ENCODE measurements around the gene METRNL.

The METRNL gene

DNA sequence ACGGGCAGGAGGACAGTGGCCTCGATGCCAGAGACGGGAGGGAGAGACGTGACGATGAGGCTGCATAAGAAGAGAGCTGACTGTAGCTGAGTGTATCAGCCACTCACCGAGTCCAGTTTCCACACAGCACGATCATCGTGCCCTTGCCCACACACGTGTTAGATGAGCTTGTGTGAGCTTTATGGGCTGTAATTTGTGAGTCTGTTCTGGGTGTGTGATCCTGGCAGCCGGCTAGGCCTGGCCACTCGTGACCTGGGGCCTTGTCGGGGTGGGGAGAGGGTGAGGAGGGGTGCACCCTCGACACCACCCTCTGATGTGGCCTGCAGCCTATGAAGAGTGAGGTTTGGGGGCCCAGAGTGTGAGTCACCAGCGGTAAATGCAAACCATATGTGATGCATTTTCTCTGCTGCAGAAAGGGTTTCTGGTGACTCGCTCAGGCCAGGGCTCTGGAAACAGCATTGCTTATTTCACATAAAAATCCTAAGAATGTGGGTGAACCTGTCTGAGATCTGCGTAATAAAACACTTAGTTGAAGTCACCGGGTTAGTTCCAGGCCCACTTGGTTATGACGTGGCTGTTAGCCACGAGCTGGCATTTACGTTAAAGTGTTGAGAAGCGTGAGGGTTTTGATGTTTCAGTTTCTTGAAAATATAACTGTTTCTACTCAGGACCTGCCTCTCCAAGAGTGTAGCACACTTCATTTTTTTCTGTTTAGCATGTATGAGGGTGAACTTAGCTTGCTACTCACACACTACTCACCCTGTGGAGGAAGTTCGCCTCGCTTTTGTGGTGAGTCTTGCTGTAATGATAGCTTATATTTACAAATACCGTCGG lies 4.2 kb downstream of the METRNL start:
- in situ Hi-C loops (cut with MboI; ENCODE audit: low sequenced_read_pairs) = no loop called here
- peaks cover 3% of the 10 kb centered on the region for H3K36me3 ChIP-seq (replicated peaks)
- no peaks in the 10 kb centered on the region for H3K9me3 ChIP-seq
- DNase-seq (ENCODE audit: low spot score in 2 of 2) = no peak
- H3K4me1 ChIP-seq = 0 out of 2 replicates have a peak, but pooled peaks cover 2% of the 10 kb centered on the region
- H3K4me3 ChIP-seq = no peak overlapping the region
- H3K27me3 ChIP-seq (ENCODE audit: low read depth) = no peaks in the 10 kb centered on the region

DNA sequence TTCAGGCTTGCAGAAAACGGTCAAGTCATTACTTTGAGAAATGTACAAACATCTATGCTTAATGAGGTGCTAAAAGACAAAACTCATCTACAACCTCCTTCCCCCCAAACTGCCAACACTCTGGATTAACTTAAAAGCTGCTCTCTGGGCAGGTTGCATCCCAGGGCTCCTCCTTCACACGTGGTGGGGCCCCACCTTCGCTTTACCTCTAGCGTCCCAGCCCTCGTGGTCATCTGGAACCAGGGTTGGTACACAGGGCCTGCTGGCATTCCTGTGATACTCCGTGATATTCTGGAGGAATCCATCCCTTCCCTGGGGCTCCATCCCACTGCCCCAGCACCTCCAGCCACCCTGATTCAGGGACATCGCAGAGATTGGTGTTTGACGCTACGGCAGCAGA lies 4.8 kb downstream of the METRNL start:
- in situ Hi-C loops (cut with MboI; ENCODE audit: low sequenced_read_pairs) = no loop called here
- DNase-seq (ENCODE audit: low spot score in 2 of 2) = no peak
- Histone ChIP-seq H3K27me3 (ENCODE audit: low read depth) (no peaks in the 10 kb centered on the region), H3K4me1 (0 out of 2 replicates have a peak, but pooled peaks cover 2% of the 10 kb centered on the region), H3K4me3 (no peak overlapping the region), H3K36me3 (replicated peaks) (peaks cover 3% of the 10 kb centered on the region), H3K9me3 (no peaks in the 10 kb centered on the region)

DNA sequence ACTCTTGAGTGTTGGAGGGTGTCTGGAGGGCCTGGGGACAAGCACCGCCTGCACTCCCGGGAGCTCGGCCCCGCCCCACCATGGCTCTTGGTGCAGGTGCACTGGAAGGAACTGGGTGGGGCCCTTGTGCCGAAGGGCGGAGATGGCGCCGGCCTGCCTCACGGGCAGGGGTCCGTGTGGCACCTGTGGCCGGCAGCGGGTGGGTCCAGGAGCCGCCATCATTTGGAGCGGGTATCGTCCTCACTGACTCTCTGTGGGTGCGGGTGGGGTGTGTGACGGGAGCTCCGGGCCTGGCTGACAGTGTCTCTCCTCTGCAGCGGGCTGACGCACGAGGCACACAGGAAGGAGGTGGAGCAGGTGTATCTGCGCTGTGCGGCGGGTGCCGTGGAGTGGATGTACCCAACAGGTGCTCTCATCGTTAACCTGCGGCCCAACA lies 5.2 kb downstream of the METRNL start:
- peaks cover 3% of the 10 kb centered on the region for H3K36me3 ChIP-seq (replicated peaks)
- H3K9me3 ChIP-seq = no peaks in the 10 kb centered on the region
- H3K27me3 ChIP-seq (ENCODE audit: low read depth) = no peaks in the 10 kb centered on the region
- in situ Hi-C loops (cut with MboI; ENCODE audit: low sequenced_read_pairs) = no loop called here
- H3K4me3 ChIP-seq = no peak overlapping the region
- 0 out of 2 replicates have a peak, but pooled peaks cover 2% of the 10 kb centered on the region for H3K4me1 ChIP-seq
- no peak for DNase-seq (ENCODE audit: low spot score in 2 of 2)

DNA sequence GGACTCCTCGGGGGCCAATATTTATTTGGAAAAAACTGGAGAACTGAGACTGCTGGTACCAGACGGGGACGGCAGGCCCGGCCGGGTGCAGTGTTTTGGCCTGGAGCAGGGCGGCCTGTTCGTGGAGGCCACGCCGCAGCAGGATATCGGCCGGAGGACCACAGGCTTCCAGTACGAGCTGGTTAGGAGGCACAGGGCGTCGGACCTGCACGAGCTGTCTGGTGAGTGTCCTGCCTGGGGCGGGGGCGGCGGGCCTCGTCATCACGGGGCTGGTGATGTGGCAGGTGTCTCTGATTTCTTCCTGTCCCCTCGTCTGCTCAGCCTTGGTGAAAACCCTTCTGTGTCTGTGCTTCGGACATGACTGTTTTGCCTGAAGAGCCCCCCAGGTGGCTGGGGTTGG lies 5.7 kb downstream of the METRNL start:
- Histone ChIP-seq H3K9me3 (no peaks in the 10 kb centered on the region), H3K4me1 (0 out of 2 replicates have a peak, but pooled peaks cover 2% of the 10 kb centered on the region), H3K27me3 (ENCODE audit: low read depth) (no peaks in the 10 kb centered on the region), H3K36me3 (replicated peaks) (peaks cover 3% of the 10 kb centered on the region), H3K4me3 (no peak overlapping the region)
- DNase-seq (ENCODE audit: low spot score in 2 of 2) = no peak
- in situ Hi-C loops (cut with MboI; ENCODE audit: low sequenced_read_pairs) = no loop called here

DNA sequence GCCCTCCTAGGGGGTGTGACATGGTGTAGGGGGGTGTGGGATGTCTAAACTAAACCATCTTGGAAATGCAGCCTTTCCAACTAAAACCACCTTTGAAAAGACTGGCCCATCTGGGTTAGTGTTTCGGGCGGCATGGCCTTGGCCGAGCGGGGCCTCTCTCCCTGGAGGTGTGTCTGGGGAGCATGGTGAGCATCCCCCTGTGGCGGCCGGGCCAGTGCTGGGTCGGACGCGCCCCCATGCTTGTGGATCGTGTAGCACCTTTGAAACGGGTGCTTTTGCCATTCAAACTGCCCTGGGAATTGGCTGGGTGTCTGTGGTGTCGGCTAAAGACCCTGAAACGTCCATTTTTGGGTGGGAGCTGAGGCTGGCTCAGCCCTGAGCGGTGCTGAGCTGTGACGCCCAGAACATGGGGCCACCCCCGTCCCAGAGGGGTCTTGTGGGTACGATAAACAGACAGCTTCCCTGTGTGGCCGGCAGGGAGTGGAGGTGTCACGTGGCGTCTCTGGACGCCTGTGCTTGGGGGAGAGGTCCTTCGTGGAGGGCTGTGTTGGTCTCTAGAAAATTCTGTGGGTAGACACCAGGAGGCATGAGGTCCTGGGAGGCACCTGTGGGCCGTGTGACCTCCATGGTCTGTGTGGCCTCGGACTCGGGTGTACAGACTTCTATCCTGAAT lies 6.3 kb downstream of the METRNL start:
- H3K9me3 ChIP-seq = no peaks in the 10 kb centered on the region
- peaks cover 3% of the 10 kb centered on the region for H3K36me3 ChIP-seq (replicated peaks)
- H3K4me1 ChIP-seq = 0 out of 2 replicates have a peak, but pooled peaks cover 2% of the 10 kb centered on the region
- no peaks in the 10 kb centered on the region for H3K27me3 ChIP-seq (ENCODE audit: low read depth)
- H3K4me3 ChIP-seq = no peak overlapping the region
- DNase-seq (ENCODE audit: low spot score in 2 of 2) = no peak
- in situ Hi-C loops (cut with MboI; ENCODE audit: low sequenced_read_pairs) = no loop called here

DNA sequence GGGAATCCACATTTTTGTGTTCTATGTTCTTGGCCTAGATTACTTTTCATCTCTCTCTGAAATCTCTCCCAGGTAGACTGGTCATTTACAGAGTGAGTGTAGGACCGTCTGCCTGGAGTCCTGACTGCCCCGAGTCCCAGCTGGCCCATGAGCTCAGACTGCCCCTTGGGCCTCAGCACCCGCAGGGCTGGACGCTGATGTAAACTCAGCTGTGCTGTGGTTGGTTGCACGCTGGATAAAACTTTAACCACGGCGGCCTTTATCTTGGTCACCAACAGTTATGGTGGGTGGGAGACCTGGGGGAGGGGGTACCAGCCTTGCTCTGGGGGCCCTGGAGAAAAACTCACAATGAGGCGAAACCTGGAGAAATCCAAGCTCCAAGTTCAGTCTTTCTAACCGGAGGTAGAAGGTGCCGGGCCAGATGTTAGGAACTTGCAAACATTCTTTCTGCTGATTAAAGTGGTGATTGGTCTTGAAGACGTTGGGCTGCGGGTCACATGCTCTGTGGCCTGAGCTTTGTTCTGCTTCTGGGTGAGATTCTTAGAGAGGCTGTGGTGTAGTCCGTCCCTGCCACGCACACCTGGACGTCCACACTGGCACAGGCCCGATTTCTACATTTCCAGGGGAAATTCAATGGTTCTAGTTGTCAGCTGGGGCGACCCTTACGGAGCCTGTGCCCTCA lies 6.9 kb downstream of the METRNL start:
- Histone ChIP-seq H3K4me3 (no peak overlapping the region), H3K4me1 (0 out of 2 replicates have a peak, but pooled peaks cover 2% of the 10 kb centered on the region), H3K36me3 (replicated peaks) (peaks cover 3% of the 10 kb centered on the region), H3K9me3 (no peaks in the 10 kb centered on the region), H3K27me3 (ENCODE audit: low read depth) (no peaks in the 10 kb centered on the region)
- in situ Hi-C loops (cut with MboI; ENCODE audit: low sequenced_read_pairs) = no loop called here
- DNase-seq (ENCODE audit: low spot score in 2 of 2) = no peak

DNA sequence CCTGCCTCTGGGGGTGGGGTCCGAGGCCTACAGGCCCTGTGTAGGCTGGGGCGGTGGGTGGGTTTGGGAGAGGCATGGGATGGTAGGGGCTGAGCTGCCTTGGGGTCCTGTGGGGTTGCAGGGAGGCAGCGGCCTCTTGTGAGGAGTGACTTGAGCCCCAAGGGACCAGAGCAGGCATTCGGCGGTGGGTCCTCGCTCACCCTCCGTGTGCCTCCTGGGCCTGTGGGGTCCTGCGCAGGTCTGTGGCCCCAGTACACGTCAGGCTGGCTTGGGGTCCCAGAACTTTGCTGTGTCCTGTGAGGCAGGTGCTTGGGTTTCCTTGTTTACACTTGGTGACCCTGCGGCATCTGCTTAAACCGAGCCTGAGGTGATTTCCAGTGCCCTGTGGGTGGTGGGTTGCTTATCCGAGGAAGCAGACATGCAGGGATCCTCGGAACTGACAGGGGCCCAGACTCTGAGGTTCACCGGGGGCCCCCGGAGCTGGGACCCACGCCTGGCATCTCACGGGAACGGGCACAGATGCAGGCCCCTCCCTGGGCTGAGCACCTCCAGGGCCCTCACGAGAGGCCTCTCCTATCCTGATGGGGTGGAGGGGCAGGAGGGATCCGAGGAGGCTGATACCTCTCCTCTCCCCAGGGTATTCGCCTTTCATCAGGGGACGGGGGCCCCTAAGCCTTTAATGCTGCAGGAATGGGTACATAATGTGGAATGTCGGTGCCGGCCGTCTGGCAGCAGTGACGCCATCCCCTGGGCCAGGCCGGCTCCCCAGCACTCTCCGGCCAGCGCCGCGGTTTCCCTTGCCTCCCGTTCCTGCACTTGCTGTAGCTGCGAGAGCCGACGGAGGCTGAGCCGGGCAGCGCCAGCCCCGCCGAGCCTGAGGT lies 7.7 kb downstream of the METRNL start:
- no peaks in the 10 kb centered on the region for H3K4me1 ChIP-seq
- H3K36me3 ChIP-seq (replicated peaks) = peaks cover 3% of the 10 kb centered on the region; the same call in 1 of the 2 replicates
- in situ Hi-C loops (cut with MboI; ENCODE audit: low sequenced_read_pairs) = no loop called here
- no peak overlapping the region for H3K4me3 ChIP-seq
- DNase-seq (ENCODE audit: low spot score in 2 of 2) = no peak
- no peaks in the 10 kb centered on the region for H3K9me3 ChIP-seq
- no peaks in the 10 kb centered on the region for H3K27me3 ChIP-seq (ENCODE audit: low read depth)

DNA sequence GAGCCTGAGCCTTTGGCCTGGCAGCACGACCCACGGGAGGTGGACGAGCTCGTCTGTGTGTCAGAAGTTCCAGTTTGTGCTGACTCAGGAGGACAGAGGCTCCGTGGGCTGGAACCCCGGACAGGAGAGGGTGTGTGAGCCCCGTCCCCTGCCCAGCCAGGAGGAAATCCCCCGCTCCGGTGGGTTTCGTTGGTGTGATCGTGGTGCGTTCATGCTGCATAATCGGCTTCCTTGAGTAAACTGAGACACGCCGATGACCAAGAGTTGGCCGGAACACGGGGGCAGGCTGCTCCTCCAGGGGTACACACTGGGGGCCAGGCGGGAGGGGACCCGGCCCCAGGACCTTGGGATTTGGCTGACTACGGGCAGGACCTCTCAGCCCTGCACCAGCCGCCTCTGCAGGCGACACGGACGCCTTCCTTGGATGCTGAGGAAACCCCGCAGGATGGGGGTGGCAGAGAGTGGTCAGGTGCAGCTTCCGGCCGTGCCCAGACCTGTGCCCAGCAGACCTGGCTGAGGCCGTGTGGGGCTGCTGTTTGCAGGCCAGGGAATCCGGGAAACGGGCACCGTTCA lies 8.5 kb downstream of the METRNL start:
- Histone ChIP-seq H3K4me3 (no peak overlapping the region), H3K4me1 (no peaks in the 10 kb centered on the region), H3K36me3 (replicated peaks) (peaks cover 3% of the 10 kb centered on the region; the same call in 1 of the 2 replicates), H3K9me3 (no peaks in the 10 kb centered on the region), H3K27me3 (ENCODE audit: low read depth) (no peaks in the 10 kb centered on the region)
- in situ Hi-C loops (cut with MboI; ENCODE audit: low sequenced_read_pairs) = no loop called here
- DNase-seq (ENCODE audit: low spot score in 2 of 2) = no peak

DNA sequence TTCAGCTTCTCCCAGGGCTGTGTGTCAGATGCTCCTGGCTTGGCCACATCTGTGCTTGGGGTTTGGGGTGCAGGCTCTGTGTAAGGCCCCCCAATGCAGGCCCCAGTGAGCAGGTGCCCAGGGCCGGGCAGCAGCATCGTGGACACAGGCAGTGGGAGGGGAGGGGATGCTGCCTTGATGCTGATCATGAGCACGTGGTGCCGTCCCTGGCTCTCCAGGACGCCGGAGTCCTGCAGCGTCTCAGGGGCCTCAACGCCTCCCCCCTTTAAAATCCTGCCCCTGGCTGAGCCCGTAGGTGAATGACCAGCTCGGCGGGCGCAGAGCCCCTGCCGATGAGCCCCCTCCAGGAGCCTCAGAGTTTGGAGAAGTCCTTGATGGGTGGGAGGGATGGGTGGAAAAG lies 9.0 kb downstream of the METRNL start:
- H3K4me3 ChIP-seq = no peak overlapping the region
- H3K9me3 ChIP-seq = no peaks in the 10 kb centered on the region
- in situ Hi-C loops (cut with MboI; ENCODE audit: low sequenced_read_pairs) = no loop called here
- H3K36me3 ChIP-seq (replicated peaks) = peaks cover 3% of the 10 kb centered on the region; the same call in 1 of the 2 replicates
- H3K27me3 ChIP-seq (ENCODE audit: low read depth) = no peaks in the 10 kb centered on the region
- no peak for DNase-seq (ENCODE audit: low spot score in 2 of 2)
- H3K4me1 ChIP-seq = no peaks in the 10 kb centered on the region

DNA sequence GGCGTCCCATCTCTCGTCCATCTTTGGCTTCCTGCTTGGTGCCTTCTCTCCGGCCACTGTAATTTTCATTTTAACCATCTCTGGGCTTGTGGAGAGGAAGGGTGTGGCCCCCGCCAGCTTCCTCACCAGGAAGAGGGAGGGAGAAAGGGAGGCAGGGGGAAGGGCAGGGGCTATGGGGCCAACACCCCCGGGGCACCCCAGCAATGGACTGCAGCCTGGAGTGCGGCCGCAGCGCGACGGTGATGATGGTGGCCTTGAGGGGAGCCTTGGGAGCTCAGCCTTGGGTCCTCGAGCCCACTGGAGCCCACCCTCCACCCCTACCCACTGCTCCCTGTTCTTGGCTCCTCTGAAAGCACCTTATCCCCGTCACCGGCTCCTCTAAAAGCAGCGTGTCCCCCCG lies 9.5 kb downstream of the METRNL start:
- DNase-seq (ENCODE audit: low spot score in 2 of 2) = no peak
- in situ Hi-C loops (cut with MboI; ENCODE audit: low sequenced_read_pairs) = no loop called here
- no peaks in the 10 kb centered on the region for H3K9me3 ChIP-seq
- H3K4me1 ChIP-seq = no peaks in the 10 kb centered on the region
- H3K36me3 ChIP-seq (replicated peaks) = peaks cover 3% of the 10 kb centered on the region; the same call in 1 of the 2 replicates
- H3K4me3 ChIP-seq = no peak overlapping the region
- no peaks in the 10 kb centered on the region for H3K27me3 ChIP-seq (ENCODE audit: low read depth)

DNA sequence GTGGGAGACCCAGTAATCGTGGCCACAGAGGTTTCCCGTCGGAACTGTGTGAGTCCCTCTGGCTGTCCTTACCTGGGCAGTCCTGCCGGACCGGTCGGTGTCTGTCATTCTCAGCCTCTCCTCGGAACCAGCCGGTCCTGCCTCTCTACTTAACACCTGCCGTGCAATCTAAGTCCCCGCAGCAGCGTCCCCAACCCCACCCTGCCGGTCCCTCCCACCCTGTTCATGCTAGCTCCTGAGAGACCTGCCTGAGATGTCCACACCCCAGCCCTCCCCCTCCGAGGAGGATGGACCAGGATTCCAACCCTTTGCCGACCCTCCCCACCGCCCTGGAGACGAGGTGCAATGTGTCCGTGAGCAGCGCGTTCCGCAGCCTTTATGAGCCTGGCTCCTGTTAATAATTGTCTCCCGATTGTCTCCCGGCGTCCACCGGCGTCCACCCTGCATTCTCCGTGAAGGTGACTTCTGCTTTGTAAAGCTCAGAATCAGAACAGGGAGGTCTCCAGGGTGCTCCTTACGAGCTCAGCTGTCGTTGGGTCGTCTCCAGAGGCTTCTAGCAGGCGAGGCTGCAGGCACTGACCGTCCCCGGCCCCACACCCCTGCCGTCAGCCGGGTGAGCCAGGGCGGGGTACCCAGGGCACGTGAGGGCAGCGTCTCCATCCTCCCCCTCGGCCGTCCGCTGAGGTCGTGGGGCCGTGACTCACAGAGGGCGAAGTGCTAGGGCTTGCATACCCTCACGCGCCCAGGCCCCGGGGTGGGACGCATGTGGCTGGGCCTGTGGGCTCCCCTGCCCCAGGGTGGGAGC lies 10.1 kb downstream of the METRNL start:
- H3K36me3 ChIP-seq (replicated peaks) = peaks cover 3% of the 10 kb centered on the region; the same call in 1 of the 2 replicates
- DNase-seq (ENCODE audit: low spot score in 2 of 2) = no peak
- no peak overlapping the region for H3K4me3 ChIP-seq
- H3K9me3 ChIP-seq = no peaks in the 10 kb centered on the region
- in situ Hi-C loops (cut with MboI; ENCODE audit: low sequenced_read_pairs) = no loop called here
- no peaks in the 10 kb centered on the region for H3K4me1 ChIP-seq
- H3K27me3 ChIP-seq (ENCODE audit: low read depth) = no peaks in the 10 kb centered on the region
